ENCODE data around the gene QRSL1. TPM values are rescaled to one million over a fixed set of nuclear protein-coding genes. Genes with fewer than 3 reads are reported as not detected.

QRSL1 gene
- total RNA-seq, 2 donors from 2014 or later = 16.0 to 21.1 TPM

GRCh38 chr6:106612671-106613416 lies 16.5 kb upstream of the QRSL1 start:
- intact Hi-C loops (cut with DNase I) = no loop called here
- no peak for DNase-seq
- no peak overlapping the region for H3K27ac ChIP-seq

GRCh38 chr6:106613590-106613989 lies 15.8 kb upstream of the QRSL1 start:
- no peak overlapping the region for H3K4me3 ChIP-seq
- H3K9ac ChIP-seq (ENCODE audit: low read depth in 2 of 2, low read length in 2 of 2) = no peak overlapping the region
- DNase-seq = no peak
- H3K27me3 ChIP-seq = no peaks in the 10 kb centered on the region
- TF ChIP-seq, protein P1, sequence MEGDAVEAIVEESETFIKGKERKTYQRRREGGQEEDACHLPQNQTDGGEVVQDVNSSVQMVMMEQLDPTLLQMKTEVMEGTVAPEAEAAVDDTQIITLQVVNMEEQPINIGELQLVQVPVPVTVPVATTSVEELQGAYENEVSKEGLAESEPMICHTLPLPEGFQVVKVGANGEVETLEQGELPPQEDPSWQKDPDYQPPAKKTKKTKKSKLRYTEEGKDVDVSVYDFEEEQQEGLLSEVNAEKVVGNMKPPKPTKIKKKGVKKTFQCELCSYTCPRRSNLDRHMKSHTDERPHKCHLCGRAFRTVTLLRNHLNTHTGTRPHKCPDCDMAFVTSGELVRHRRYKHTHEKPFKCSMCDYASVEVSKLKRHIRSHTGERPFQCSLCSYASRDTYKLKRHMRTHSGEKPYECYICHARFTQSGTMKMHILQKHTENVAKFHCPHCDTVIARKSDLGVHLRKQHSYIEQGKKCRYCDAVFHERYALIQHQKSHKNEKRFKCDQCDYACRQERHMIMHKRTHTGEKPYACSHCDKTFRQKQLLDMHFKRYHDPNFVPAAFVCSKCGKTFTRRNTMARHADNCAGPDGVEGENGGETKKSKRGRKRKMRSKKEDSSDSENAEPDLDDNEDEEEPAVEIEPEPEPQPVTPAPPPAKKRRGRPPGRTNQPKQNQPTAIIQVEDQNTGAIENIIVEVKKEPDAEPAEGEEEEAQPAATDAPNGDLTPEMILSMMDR (IDR thresholded peaks at IDR 0.05) = no peak
- no peaks in the 10 kb centered on the region for H3K4me1 ChIP-seq
- H3K9me3 ChIP-seq = no peaks in the 10 kb centered on the region
- H3K27ac ChIP-seq = no peak overlapping the region
- H3K36me3 ChIP-seq = no peaks in the 10 kb centered on the region
- intact Hi-C loops (cut with DNase I) = no loop called here

More at GRCh38 chr6:106612671-106613416, 16.5 kb upstream of the QRSL1 start:
- no peaks in the 10 kb centered on the region for H3K9me3 ChIP-seq
- no peaks in the 10 kb centered on the region for H3K36me3 ChIP-seq
- no peaks in the 10 kb centered on the region for H3K27me3 ChIP-seq
- no peak overlapping the region for H3K4me3 ChIP-seq
- H3K9ac ChIP-seq (ENCODE audit: low read depth in 2 of 2, low read length in 2 of 2) = no peak overlapping the region
- TF ChIP-seq, protein P1 (IDR thresholded peaks at IDR 0.05) = no peak
- H3K4me1 ChIP-seq = no peaks in the 10 kb centered on the region

GRCh38 chr6:106614166-106614565 lies 15.2 kb upstream of the QRSL1 start:
- Histone ChIP-seq H3K4me3 (no peak overlapping the region), H3K27me3 (no peaks in the 10 kb centered on the region), H3K27ac (no peak overlapping the region), H3K9ac (ENCODE audit: low read depth in 2 of 2, low read length in 2 of 2) (no peak overlapping the region), H3K36me3 (no peaks in the 10 kb centered on the region), H3K4me1 (no peaks in the 10 kb centered on the region), H3K9me3 (no peaks in the 10 kb centered on the region)
- no peak for DNase-seq
- intact Hi-C loops (cut with DNase I) = no loop called here
- TF ChIP-seq, protein P1 (IDR thresholded peaks at IDR 0.05) = no peak

- H3K4me1 ChIP-seq = no peaks in the 10 kb centered on the region
- no peak overlapping the region for H3K27ac ChIP-seq
- H3K4me3 ChIP-seq = no peak overlapping the region
- TF ChIP-seq, protein P1 (IDR thresholded peaks at IDR 0.05) = no peak
- H3K9ac ChIP-seq (ENCODE audit: low read depth in 2 of 2, low read length in 2 of 2) = no peak overlapping the region
- H3K9me3 ChIP-seq = no peaks in the 10 kb centered on the region
- H3K36me3 ChIP-seq = no peaks in the 10 kb centered on the region
- intact Hi-C loops (cut with DNase I) = no loop called here
- DNase-seq = no peak
- H3K27me3 ChIP-seq = no peaks in the 10 kb centered on the region
These were observed 14.7 kb upstream of the QRSL1 start for GRCh38 chr6:106614592-106615257.

GRCh38 chr6:106617302-106617701 lies 12.1 kb upstream of the QRSL1 start:
- Histone ChIP-seq H3K9ac (ENCODE audit: low read depth in 2 of 2, low read length in 2 of 2) (no peak overlapping the region), H3K27me3 (no peaks in the 10 kb centered on the region), H3K9me3 (no peaks in the 10 kb centered on the region), H3K4me1 (no peaks in the 10 kb centered on the region), H3K36me3 (no peaks in the 10 kb centered on the region), H3K4me3 (no peak overlapping the region), H3K27ac (no peak overlapping the region)
- no peak for DNase-seq
- intact Hi-C loops (cut with DNase I) = no loop called here
- TF ChIP-seq, protein P1 (IDR thresholded peaks at IDR 0.05) = no peak
